ENCODE data around the gene PLAC8. TPM values are rescaled to one million over a fixed set of nuclear protein-coding genes. Genes with fewer than 3 reads are reported as not detected.

Gene PLAC8
- total and polyA plus RNA-seq, 2 of the 8 experiments (the other 6 are each of a cell fraction or from before 2014, with no cell fraction given), result 0.98 to 1.1 TPM

- no peak for DNase-seq (ENCODE audit: low read depth in 1 of 2, low spot score in 2 of 2)
- Histone ChIP-seq H2BK12ac (ENCODE audit: low read depth, low read length) (no peak overlapping the region), H2AK5ac (ENCODE audit: low read depth, low read length) (no peak overlapping the region), H2BK20ac (ENCODE audit: low read length) (no peak overlapping the region), H4K5ac (ENCODE audit: insufficient read length, low read depth, low read length) (no peak overlapping the region), H2BK120ac (replicated peaks; ENCODE audit: low read depth, low read length) (no peak overlapping the region), H3K27ac (ENCODE audit: low read depth, low read length) (no peak overlapping the region), H3K4me3 (ENCODE audit: extremely low read depth in 1 of 4, insufficient read depth in 2 of 4, low read depth in 3 of 4, low read length in 4 of 4) (no peak overlapping the region), H3K4me2 (ENCODE audit: insufficient read depth in 1 of 2, low read depth in 2 of 2, low read length in 2 of 2) (no peak overlapping the region), H3K9me3 (ENCODE audit: insufficient read depth in 2 of 2, low read depth in 1 of 2, low read length in 1 of 2) (no peaks in the 10 kb centered on the region), H3K4ac (replicated peaks; ENCODE audit: insufficient read length, low read depth, low read length) (no peak overlapping the region), H4K8ac (ENCODE audit: extremely low read depth, insufficient read depth, low read length) (no peak overlapping the region), H4K20me1 (replicated peaks in 1 of 2; ENCODE audit: control insufficient read depth in 1 of 2, insufficient read depth in 2 of 2, low read length in 2 of 2) (no peaks in the 10 kb centered on the region), H3K9ac (replicated peaks in 1 of 4; ENCODE audit: extremely low read depth in 1 of 4, low read depth in 3 of 4, low read length in 3 of 4) (no peak overlapping the region), H3K23ac (ENCODE audit: insufficient read length) (no peak overlapping the region), H3K79me1 (ENCODE audit: low read depth, low read length) (no peaks in the 10 kb centered on the region), H3K56ac (replicated peaks; ENCODE audit: insufficient read length, low read depth, low read length) (no peak overlapping the region), H3K23me2 (ENCODE audit: low read depth, low read length) (peaks cover 2% of the 10 kb centered on the region; the same call in 1 of the 2 replicates), H2BK5ac (ENCODE audit: low read depth, low read length) (no peak overlapping the region), H2AFZ (ENCODE audit: low read length) (no peak overlapping the region), H3K14ac (ENCODE audit: insufficient read length) (no peak overlapping the region), H3K18ac (ENCODE audit: extremely low read depth, low read length) (no peak overlapping the region), H3K4me1 (replicated peaks in 1 of 4; ENCODE audit: control insufficient read depth in 3 of 4, insufficient read depth in 4 of 4, low read length in 3 of 4) (peaks cover 0 to 2% (median 0%) of the 10 kb centered on the region in 4 experiments; a peak in 1 of 7 replicates), H3K27me3 (replicated peaks in 1 of 4; ENCODE audit: control insufficient read depth in 3 of 4, extremely low read depth in 1 of 4, insufficient read depth in 3 of 4, low read length in 3 of 4) (peaks cover 0 to 10% (median 2%) of the 10 kb centered on the region in 4 experiments; a peak in 4 of 7 replicates), H3K36me3 (ENCODE audit: control insufficient read depth in 2 of 4, insufficient read depth in 4 of 4, low read length in 3 of 4) (no peaks in the 10 kb centered on the region), H2BK15ac (ENCODE audit: low read length) (no peak overlapping the region), H4K91ac (replicated peaks; ENCODE audit: insufficient read length, low read length) (no peak overlapping the region), H3K79me2 (ENCODE audit: control insufficient read depth in 1 of 2, insufficient read depth in 2 of 2, low read length in 2 of 2) (no peaks in the 10 kb centered on the region)
- FAIRE-seq, result no peak
- POLR2A ChIA-PET (ENCODE audit: partially characterized antibody), result no interaction called here
- CTCF ChIA-PET (ENCODE audit: partially characterized antibody), result interaction anchor here (0.6 kb wide), 1 partner anchor 739 kb away, joined by 3 read pairs; no protein-coding TSS in a partner anchor
- WGBS, 2 experiments (ENCODE audit: extremely low coverage in 1 of 2, insufficient coverage in 1 of 2, insufficient read length in 1 of 2, insufficient replicate concordance in 2 of 2, low coverage in 1 of 2, low lambda C conversion rate in 2 of 2, missing lambda C conversion rate in 1 of 2), result 87% methylated on average over 7 of the region's 7 CpGs; no CpG with 5 or more reads in 1 of the 2 experiments
- TF ChIP-seq SIX5 (IDR thresholded peaks at IDR 0.05; ENCODE audit: low read depth, low read length), result no peak
- no peak for TF ChIP-seq POLR2A (IDR thresholded peaks at IDR 0.05; ENCODE audit: control extremely low read depth in 1 of 2, low read depth in 2 of 2, low read length in 2 of 2)
- TF ChIP-seq SP4 (IDR thresholded peaks at IDR 0.05; ENCODE audit: low read length), result no peak
- no peak for TF ChIP-seq TEAD4 (IDR thresholded peaks at IDR 0.05; ENCODE audit: low read depth, low read length)
- TF ChIP-seq ZNF274 (IDR thresholded peaks at IDR 0.05; ENCODE audit: borderline replicate concordance, extremely low read depth, low read length), result no peak
- TF ChIP-seq FOSL1 (IDR thresholded peaks at IDR 0.05; ENCODE audit: insufficient read depth, low read depth, low read length), result no peak
- no peak for TF ChIP-seq RXRA (IDR thresholded peaks at IDR 0.05; ENCODE audit: insufficient read depth, low read depth, low read length)
- TF ChIP-seq ATF2 (IDR thresholded peaks at IDR 0.05; ENCODE audit: low read length), result no peak
- no peak for TF ChIP-seq USF2 (IDR thresholded peaks at IDR 0.05; ENCODE audit: low read length)
- no peak for TF ChIP-seq TAF7 (optimal IDR thresholded peaks at IDR 0.05; ENCODE audit: borderline replicate concordance, low read depth, low read length)
- TF ChIP-seq CREB1 (IDR thresholded peaks at IDR 0.05), result no peak
- no peak for TF ChIP-seq YY1 (IDR thresholded peaks at IDR 0.05; ENCODE audit: low read depth, low read length)
- no peak for TF ChIP-seq POLR2AphosphoS5 (IDR thresholded peaks at IDR 0.05; ENCODE audit: low read depth, low read length)
Observed at GRCh38 chr4:83104991-83105390, 9.5 kb downstream of the PLAC8 start.
